ENCODE results near the gene GRIK1.

The GRIK1 gene

DNA sequence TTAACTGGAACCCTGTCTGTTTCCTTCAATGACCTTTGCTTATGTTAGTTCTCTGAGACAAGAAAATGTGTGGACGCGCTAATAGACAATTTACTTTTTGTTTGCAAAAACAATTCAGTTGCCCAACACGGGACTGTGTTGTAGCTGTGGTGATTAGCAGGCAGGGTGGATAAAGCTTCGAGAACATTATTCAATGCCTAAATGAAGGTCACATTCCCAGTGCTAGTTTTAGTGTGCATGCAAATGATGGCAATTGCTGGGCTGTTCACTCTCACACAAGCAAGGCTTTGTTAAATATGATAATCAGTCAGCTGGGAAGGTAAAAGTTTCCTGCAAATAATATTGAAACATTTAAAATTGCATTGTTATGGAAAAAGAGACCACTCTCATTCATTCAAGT lies 452.6 kb downstream of the GRIK1 start:
- TF ChIP-seq, protein P1, sequence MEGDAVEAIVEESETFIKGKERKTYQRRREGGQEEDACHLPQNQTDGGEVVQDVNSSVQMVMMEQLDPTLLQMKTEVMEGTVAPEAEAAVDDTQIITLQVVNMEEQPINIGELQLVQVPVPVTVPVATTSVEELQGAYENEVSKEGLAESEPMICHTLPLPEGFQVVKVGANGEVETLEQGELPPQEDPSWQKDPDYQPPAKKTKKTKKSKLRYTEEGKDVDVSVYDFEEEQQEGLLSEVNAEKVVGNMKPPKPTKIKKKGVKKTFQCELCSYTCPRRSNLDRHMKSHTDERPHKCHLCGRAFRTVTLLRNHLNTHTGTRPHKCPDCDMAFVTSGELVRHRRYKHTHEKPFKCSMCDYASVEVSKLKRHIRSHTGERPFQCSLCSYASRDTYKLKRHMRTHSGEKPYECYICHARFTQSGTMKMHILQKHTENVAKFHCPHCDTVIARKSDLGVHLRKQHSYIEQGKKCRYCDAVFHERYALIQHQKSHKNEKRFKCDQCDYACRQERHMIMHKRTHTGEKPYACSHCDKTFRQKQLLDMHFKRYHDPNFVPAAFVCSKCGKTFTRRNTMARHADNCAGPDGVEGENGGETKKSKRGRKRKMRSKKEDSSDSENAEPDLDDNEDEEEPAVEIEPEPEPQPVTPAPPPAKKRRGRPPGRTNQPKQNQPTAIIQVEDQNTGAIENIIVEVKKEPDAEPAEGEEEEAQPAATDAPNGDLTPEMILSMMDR (IDR thresholded peaks at IDR 0.05; ENCODE audit: low read depth, low read length, missing control alignments): no peak
- H3K4me3 ChIP-seq (ENCODE audit: low read depth, low read length): no peak overlapping the region
- DNase-seq (ENCODE audit: low read depth): no peak
